Psoas muscle (tissue), 8 donors: ENCODE measurements around the gene PIF1. TPM values are rescaled to one million over a fixed set of nuclear protein-coding genes. Genes with fewer than 3 reads are reported as not detected.

Source experiments
- ATAC-seq, 4 donors: fragments of 200-7000 bp; cut with Tn5 transposase; one replicate each; pipeline ENCODE4 v1.9.1; 2020; ENCODE audit warnings: moderate library complexity in 3 of 4, mild to moderate bottlenecking in 2 of 4
- DNase-seq, 2 donors: peaks; one replicate each; pipeline ENCODE4 v3.0.0-alpha.2; 2020
- H3K27ac ChIP-seq: fragments of 200-600 bp; one replicate; pipeline ENCODE4 v1.8.0; 2022
- H3K27me3 ChIP-seq, 3 donors: fragments of 200-600 bp in 1 of 3; one replicate each; pipeline versions ENCODE4 v1.6.1 to v1.8.0; 2013 to 2022; ENCODE audit warnings: low read length in 2 of 3, mild to moderate bottlenecking in 2 of 3, moderate library complexity in 1 of 3; ENCODE audit not compliant: insufficient read depth in 3 of 3
- H3K36me3 ChIP-seq, 2 donors: fragments of 200-600 bp in 1 of 2; one replicate each; pipeline versions ENCODE4 v1.6.1 to v1.8.0; 2013 to 2022; ENCODE audit warnings: low read depth in 1 of 2, mild to moderate bottlenecking in 1 of 2, moderate library complexity in 1 of 2; ENCODE audit not compliant: insufficient read depth in 1 of 2
- H3K4me1 ChIP-seq: fragments of 200-600 bp; one replicate; pipeline ENCODE4 v1.8.0; 2022
- H3K4me3 ChIP-seq: fragments of 200-600 bp; one replicate; pipeline ENCODE4 v1.8.0; 2022; ENCODE audit warnings: mild to moderate bottlenecking
- H3K9me3 ChIP-seq: fragments of 200-600 bp; one replicate; pipeline ENCODE4 v1.8.0; 2022
- WGBS, 3 donors: extraction: QIAGEN DNeasy Blood & Tissue Kit; methylation state at CpG; one replicate each; pipeline versions ENCODE4 v1.1.6 to v1.1.7; 2013; 5-methylcytosine and 5-hydroxymethylcytosine counted together
- intact Hi-C, 2 donors: fragments of 100-400 bp; cut with DNase I; formaldehyde crosslinking; loops; one replicate each; pipeline versions ENCODE4 v1.11.0 to v1.14.2; 2022
- polyA plus RNA-seq, 3 donors: library from polyadenylated mRNA; stranded (reverse); fragments of 200-250 nt; gene quantifications; one replicate each; pipeline ENCODE4 v1.2.3, GENCODE V29; 2013
- total RNA-seq, 4 donors: library from RNA; stranded (reverse); fragmentation: NEBNext Ultra II Directional in 2 of 4; extraction: Animal tissue kit (Norgen Biotek cat#: 25700) in 2 of 4; gene quantifications; one replicate each; pipeline versions ENCODE4 v1.2.1 to v1.2.4, GENCODE V29; 2021 to 2023
- TF ChIP-seq, protein P1 (sequence below): fragments of 200-600 bp; IDR thresholded peaks from one replicate; pipeline ENCODE4 v1.8.0; 2022; ENCODE audit warnings: antibody characterized with exemption
- donor health status: healthy with polysubstance abuse.
- donor health status: DM: no; HTN: no; CAD: no; lungs with moderate emphysema.
- donor health status: Bipolar disorder and iron deficiency.
- donor health status: healthy.
- donor health status: DM: yes; HTN: yes; CAD: no.
- donor health status: DM: no; HTN: no; CAD: no.
- donor health status: DM: no; HTN: no; CAD: no.
- donor health status: DM: yes; HTN: yes; CAD: no.

PIF1 gene
- total and polyA plus RNA-seq, 7 donors, result 0.24 to 0.52 (median 0.36) TPM

- no peak overlapping the region for H3K4me3 ChIP-seq
- ATAC-seq (no peak), DNase-seq (no peak)
- intact Hi-C loops, result loop anchor here (5.0 kb wide), 2 partner anchors 120 to 125 kb away; no protein-coding TSS in a partner anchor
- H3K4me1 ChIP-seq, result no peaks in the 10 kb centered on the region
- H3K27ac ChIP-seq, result no peak overlapping the region
- TF ChIP-seq, protein P1, sequence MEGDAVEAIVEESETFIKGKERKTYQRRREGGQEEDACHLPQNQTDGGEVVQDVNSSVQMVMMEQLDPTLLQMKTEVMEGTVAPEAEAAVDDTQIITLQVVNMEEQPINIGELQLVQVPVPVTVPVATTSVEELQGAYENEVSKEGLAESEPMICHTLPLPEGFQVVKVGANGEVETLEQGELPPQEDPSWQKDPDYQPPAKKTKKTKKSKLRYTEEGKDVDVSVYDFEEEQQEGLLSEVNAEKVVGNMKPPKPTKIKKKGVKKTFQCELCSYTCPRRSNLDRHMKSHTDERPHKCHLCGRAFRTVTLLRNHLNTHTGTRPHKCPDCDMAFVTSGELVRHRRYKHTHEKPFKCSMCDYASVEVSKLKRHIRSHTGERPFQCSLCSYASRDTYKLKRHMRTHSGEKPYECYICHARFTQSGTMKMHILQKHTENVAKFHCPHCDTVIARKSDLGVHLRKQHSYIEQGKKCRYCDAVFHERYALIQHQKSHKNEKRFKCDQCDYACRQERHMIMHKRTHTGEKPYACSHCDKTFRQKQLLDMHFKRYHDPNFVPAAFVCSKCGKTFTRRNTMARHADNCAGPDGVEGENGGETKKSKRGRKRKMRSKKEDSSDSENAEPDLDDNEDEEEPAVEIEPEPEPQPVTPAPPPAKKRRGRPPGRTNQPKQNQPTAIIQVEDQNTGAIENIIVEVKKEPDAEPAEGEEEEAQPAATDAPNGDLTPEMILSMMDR, result no peak
- H3K36me3 ChIP-seq, result no peaks in the 10 kb centered on the region
- H3K27me3 ChIP-seq, result no peaks in the 10 kb centered on the region
- H3K9me3 ChIP-seq, result no peaks in the 10 kb centered on the region
- WGBS, 3 donors, result 62 to 73% (median 72%) methylated on average over 8 to 13 of the region's 13 CpGs
Observed at GRCh38 chr15:64807051-64807749, 18.2 kb downstream of the PIF1 start.

GRCh38 chr15:64806509-64806908 is 18.9 kb downstream of the PIF1 start:
- H3K9me3 ChIP-seq, result no peaks in the 10 kb centered on the region
- DNase-seq (no peak), ATAC-seq (no peak)
- TF ChIP-seq, protein P1, result no peak
- intact Hi-C loops, result loop anchor here (5.0 kb wide), 2 partner anchors 119 to 124 kb away; no protein-coding TSS in a partner anchor
- no peak overlapping the region for H3K4me3 ChIP-seq
- H3K4me1 ChIP-seq, result no peaks in the 10 kb centered on the region
- WGBS, 3 donors, result 75 to 79% (median 77%) methylated on average over 6 of the region's 6 CpGs
- no peak overlapping the region for H3K27ac ChIP-seq
- no peaks in the 10 kb centered on the region for H3K36me3 ChIP-seq
- no peaks in the 10 kb centered on the region for H3K27me3 ChIP-seq

DNA sequence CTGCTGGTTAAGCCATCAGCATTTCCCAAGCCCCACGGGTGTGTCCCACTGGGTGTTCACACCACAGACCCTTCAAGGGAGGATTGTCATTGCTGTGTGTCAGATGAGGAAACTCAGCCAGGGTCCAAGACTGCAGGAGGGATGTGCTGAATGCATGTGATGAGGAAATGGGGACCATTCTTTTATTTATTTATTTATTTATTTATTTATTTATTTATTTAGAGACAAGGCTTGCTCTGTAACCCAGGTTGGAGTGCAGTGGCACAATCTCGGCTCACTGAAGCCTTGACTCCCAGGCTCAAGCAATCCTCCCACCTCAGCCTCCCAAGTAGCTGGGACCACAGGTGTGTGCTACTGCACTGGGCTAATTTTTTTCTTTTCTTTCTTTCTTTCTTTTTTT is 20.8 kb downstream of the PIF1 start:
- TF ChIP-seq, protein P1, result no peak
- ATAC-seq (no peak), DNase-seq (no peak)
- no peaks in the 10 kb centered on the region for H3K27me3 ChIP-seq
- no peak overlapping the region for H3K4me3 ChIP-seq
- H3K4me1 ChIP-seq, result no peaks in the 10 kb centered on the region
- H3K27ac ChIP-seq, result no peak overlapping the region
- intact Hi-C loops, result loop anchor here (5.0 kb wide), 2 partner anchors 117 to 122 kb away; no protein-coding TSS in a partner anchor
- WGBS, 3 donors, result 31 to 63% (median 43%) methylated on average over 2 of the region's 2 CpGs
- H3K36me3 ChIP-seq, result no peaks in the 10 kb centered on the region
- H3K9me3 ChIP-seq, result no peaks in the 10 kb centered on the region

- ATAC-seq, result no peak
- Histone ChIP-seq H3K4me3 (no peak overlapping the region), H3K36me3 (no peaks in the 10 kb centered on the region), H3K9me3 (no peaks in the 10 kb centered on the region), H3K4me1 (no peaks in the 10 kb centered on the region), H3K27ac (no peak overlapping the region), H3K27me3 (no peaks in the 10 kb centered on the region)
- intact Hi-C loops, result no loop called here
- no peak for DNase-seq
- WGBS, 3 donors, result 93 to 99% (median 96%) methylated on average over 1 of the region's 1 CpG
- TF ChIP-seq, protein P1, result no peak
Observed at GRCh38 chr15:64803526-64803925, 21.9 kb downstream of the PIF1 start.
